Activated CD4-positive, CD25-positive, alpha-beta regulatory T cell treated with anti-CD3 and anti-CD28 coated beads, Interleukin-2, amount 50 U/mL, for 72 hours (primary cell): ENCODE data around the gene ERBB3.

Source experiments
- DNase-seq: peaks from one replicate; pipeline ENCODE4 v3.0.0; 2021

Gene ERBB3

DNA sequence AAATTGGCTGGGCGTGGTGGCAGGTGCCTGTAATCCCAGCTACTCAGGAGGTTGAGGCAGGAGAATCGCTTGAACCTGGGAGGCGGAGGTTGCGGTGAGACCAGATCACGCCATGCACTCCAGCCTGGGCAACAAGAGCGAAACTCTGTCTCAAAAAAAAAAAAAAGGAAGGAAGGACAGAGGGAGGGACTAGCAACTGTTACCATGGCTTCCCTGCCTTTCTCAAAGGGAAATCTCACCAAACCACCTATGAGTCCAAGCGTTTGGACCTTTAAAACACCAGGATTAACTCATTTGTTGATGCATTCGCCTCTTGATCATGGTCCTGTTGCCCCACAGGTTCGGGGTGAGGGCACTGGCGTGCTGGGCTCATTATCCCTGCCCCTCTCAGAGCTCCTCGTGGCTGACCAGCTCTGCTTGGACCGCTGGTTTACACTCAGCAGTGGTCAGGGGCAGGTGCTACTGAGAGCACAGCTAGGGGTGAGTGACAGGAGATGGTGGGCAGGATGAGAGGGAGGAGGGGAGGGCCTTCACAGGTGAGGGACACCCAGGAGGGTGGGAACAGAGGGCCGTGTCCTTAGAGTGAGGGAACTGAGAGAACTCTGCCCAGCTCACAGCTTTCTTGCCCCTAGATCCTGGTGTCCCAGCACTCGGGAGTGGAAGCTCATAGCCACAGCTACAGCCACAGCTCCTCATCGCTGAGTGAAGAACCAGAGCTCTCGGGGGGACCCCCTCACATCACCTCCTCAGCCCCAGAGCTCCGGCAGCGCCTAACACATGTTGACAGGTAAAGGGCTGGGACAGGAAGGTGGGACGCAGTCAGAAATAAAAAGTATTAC is 62.2 kb downstream of the ERBB3 start:
- no peak for DNase-seq

DNA sequence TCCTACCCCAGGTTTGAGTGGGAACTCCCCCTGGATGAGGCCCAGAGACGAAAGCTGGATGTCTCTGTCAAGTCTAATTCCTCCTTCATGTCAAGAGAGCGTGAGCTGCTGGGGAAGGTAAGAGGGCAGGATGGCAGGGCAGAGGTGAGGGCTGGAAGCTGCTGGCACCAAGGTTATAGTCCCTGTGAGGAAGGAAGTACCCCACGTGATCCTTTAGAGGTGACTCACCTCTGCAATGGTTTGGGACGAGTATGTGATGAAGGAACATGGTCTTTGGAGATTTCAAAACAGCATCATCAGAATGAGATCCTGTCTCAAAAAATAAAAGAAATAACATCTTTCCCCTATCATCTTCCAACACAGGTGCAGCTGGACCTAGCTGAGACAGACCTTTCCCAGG is 63.3 kb downstream of the ERBB3 start:
- no peak for DNase-seq

GRCh38 chr12:56143870-56144269 is 63.9 kb downstream of the ERBB3 start:
- no peak for DNase-seq

DNA sequence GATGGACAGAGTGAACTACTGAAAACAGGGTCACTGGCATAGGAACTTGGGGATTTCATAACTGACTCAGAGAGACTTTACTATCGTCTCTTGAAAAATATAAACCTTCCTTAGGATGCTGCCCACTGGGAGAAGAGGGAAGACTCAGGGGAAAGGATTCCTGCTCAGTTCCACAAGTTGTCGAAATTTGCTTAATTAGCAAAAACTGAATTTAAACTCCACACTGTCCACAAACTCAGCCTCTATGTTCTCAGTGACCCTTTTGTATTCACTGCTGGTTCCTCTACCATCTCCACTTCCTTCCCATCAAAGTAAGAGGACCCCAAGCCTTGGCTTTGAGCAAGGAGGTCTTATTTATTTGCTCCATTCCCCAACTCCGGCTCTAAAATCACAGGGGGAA is 65.3 kb downstream of the ERBB3 start:
- DNase-seq: no peak

DNA sequence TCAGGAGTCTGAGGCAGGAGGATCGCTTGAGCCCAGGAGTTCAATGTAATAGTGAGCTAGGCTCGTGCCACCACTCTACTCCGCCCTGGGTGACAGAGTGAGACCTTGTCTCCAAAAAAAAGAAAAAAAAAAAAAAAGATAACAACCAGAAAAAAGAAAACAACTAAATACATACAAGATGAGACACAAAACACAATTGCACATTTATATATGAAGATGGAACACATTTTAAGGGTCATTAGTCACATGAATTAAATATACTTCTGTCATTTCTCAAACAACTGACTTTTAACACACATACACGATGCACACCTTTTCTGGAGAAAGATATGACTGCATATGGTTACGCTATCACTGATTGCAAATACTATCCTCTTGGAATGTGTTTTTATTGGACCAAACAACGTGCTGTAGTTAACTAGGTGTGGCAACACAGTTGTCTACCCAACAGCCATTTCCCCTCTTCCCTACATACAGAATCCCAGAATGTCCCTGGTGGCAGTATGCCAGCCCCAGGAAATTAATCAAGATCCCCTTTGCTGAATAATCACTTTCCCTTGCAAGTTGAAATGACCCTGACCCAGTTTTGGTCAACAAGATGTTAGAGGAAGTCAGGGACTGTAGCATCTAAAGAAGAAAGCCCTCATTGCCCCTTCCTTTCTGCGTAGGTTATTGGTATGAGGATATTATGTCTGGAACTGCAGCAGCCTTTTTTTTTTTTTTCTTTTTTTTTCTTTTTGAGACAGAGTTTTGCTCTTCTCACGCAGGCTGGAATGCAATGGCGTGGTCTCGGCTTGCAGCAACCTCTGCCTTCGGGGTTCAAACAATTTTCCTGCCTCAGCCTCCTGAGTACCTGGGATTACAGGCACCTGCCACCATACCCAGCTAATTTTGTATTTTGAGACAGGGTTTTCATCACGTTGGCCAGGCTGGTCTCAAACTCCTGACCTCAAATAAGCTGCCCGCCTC is 66.8 kb downstream of the ERBB3 start:
- no peak for DNase-seq

GRCh38 chr12:56150563-56150962 is 70.6 kb downstream of the ERBB3 start:
- no peak for DNase-seq

- peak; percentile 70 for DNase-seq
These were observed 71.7 kb downstream of the ERBB3 start for GRCh38 chr12:56151672-56152131.

DNA sequence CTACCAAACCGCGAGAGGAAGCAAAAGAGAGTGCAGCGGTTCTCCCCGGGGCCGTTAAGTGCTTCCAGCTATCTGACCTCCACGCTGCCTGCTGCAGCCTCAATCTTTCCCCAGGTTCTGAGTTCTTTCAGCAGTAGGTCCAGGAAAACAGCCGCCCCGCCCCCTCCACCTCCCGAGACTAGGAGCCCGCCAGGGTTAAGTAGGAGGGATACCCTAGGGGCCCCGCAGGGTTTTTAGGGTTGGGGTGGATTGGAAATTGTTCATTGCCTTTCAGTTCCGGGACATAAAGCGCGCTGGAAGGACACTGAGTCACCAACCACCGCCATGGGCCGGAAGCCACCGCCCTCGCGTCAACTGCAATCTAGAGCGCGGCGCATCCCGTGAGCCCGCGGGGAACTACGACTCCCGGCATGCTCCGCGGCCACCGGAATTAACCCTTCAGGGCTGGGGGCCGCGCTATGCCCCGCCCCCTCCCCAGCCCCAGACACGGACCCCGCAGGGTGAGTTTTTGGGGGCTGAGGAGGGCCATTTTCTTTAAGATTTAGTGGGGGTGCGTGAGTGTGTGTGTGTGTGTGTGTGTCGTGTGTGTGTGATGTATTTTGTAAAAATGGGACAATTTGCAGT is 72.3 kb downstream of the ERBB3 start, which contains the start of gene MYL6B:
Gene MYL6B, plus strand, starts transcription at position 456 of the 624 bp plus-strand sequence. CDS start 1,332 bp downstream, outside the sequence.
- DNase-seq: peak; percentile 94
